ENCODE data around the gene TCERG1L.
"Not testable (repeated sequence)": the region's sequence is repeated elsewhere in the genome, so short reads cannot be mapped to it uniquely, and the experiment has no call there.

The TCERG1L gene

GRCh38 chr10:131111471-131112080, 199.9 kb downstream of the TCERG1L start:
- Histone ChIP-seq H3K4me3 (ENCODE audit: low read depth in 1 of 2, low read length in 2 of 2) (no peak overlapping the region), H3K27me3 (ENCODE audit: low read depth, low read length) (no peaks in the 10 kb centered on the region), H3K27ac (ENCODE audit: low read length) (no peak overlapping the region), H3K36me3 (ENCODE audit: control insufficient read depth in 1 of 2, insufficient read depth in 2 of 2, low read length in 2 of 2) (no peaks in the 10 kb centered on the region), H3K4me1 (ENCODE audit: control insufficient read depth in 1 of 2, insufficient read depth in 2 of 2, low read length in 2 of 2) (no peaks in the 10 kb centered on the region), H3K9me3 (ENCODE audit: control insufficient read depth in 1 of 2, low read length in 2 of 2) (no peaks in the 10 kb centered on the region)

GRCh38 chr10:131111007-131111406, 200.5 kb downstream of the TCERG1L start:
- no peak overlapping the region for H3K27ac ChIP-seq (ENCODE audit: low read length)
- no peaks in the 10 kb centered on the region for H3K36me3 ChIP-seq (ENCODE audit: control insufficient read depth in 1 of 2, insufficient read depth in 2 of 2, low read length in 2 of 2)
- H3K9me3 ChIP-seq (ENCODE audit: control insufficient read depth in 1 of 2, low read length in 2 of 2): peaks cover 0 to 2% of the 10 kb centered on the region in 2 donors
- H3K27me3 ChIP-seq (ENCODE audit: low read depth, low read length): no peaks in the 10 kb centered on the region
- H3K4me1 ChIP-seq (ENCODE audit: control insufficient read depth in 1 of 2, insufficient read depth in 2 of 2, low read length in 2 of 2): no peaks in the 10 kb centered on the region
- no peak overlapping the region for H3K4me3 ChIP-seq (ENCODE audit: low read depth in 1 of 2, low read length in 2 of 2)

GRCh38 chr10:131110241-131110783, 201.2 kb downstream of the TCERG1L start:
- Histone ChIP-seq H3K27ac (ENCODE audit: low read length) (no peak overlapping the region), H3K4me1 (ENCODE audit: control insufficient read depth in 1 of 2, insufficient read depth in 2 of 2, low read length in 2 of 2) (no peaks in the 10 kb centered on the region), H3K27me3 (ENCODE audit: low read depth, low read length) (no peaks in the 10 kb centered on the region), H3K4me3 (ENCODE audit: low read depth in 1 of 2, low read length in 2 of 2) (no peak overlapping the region), H3K9me3 (ENCODE audit: control insufficient read depth in 1 of 2, low read length in 2 of 2) (peaks cover 0 to 3% of the 10 kb centered on the region in 2 donors), H3K36me3 (ENCODE audit: control insufficient read depth in 1 of 2, insufficient read depth in 2 of 2, low read length in 2 of 2) (no peaks in the 10 kb centered on the region)

GRCh38 chr10:131109726-131110125, 201.8 kb downstream of the TCERG1L start:
- Histone ChIP-seq H3K4me3 (ENCODE audit: low read depth in 1 of 2, low read length in 2 of 2) (no peak overlapping the region), H3K4me1 (ENCODE audit: control insufficient read depth in 1 of 2, insufficient read depth in 2 of 2, low read length in 2 of 2) (no peaks in the 10 kb centered on the region), H3K27me3 (ENCODE audit: low read depth, low read length) (no peaks in the 10 kb centered on the region), H3K36me3 (ENCODE audit: control insufficient read depth in 1 of 2, insufficient read depth in 2 of 2, low read length in 2 of 2) (no peaks in the 10 kb centered on the region), H3K27ac (ENCODE audit: low read length) (no peak overlapping the region), H3K9me3 (ENCODE audit: control insufficient read depth in 1 of 2, low read length in 2 of 2) (peaks cover 0 to 3% of the 10 kb centered on the region in 2 donors)

- Histone ChIP-seq H3K27ac (ENCODE audit: low read length) (no peak overlapping the region), H3K36me3 (ENCODE audit: control insufficient read depth in 1 of 2, insufficient read depth in 2 of 2, low read length in 2 of 2) (no peaks in the 10 kb centered on the region), H3K9me3 (ENCODE audit: control insufficient read depth in 1 of 2, low read length in 2 of 2) (peaks cover 0 to 3% of the 10 kb centered on the region in 2 donors), H3K4me1 (ENCODE audit: control insufficient read depth in 1 of 2, insufficient read depth in 2 of 2, low read length in 2 of 2) (no peaks in the 10 kb centered on the region), H3K4me3 (ENCODE audit: low read depth in 1 of 2, low read length in 2 of 2) (no peak overlapping the region), H3K27me3 (ENCODE audit: low read depth, low read length) (no peaks in the 10 kb centered on the region)
These were observed 202.2 kb downstream of the TCERG1L start for GRCh38 chr10:131109291-131109690.

GRCh38 chr10:131107970-131108369, 203.6 kb downstream of the TCERG1L start:
- Histone ChIP-seq H3K27me3 (ENCODE audit: low read depth, low read length) (no peaks in the 10 kb centered on the region), H3K4me3 (ENCODE audit: low read depth in 1 of 2, low read length in 2 of 2) (no peak overlapping the region), H3K36me3 (ENCODE audit: control insufficient read depth in 1 of 2, insufficient read depth in 2 of 2, low read length in 2 of 2) (no peaks in the 10 kb centered on the region), H3K4me1 (ENCODE audit: control insufficient read depth in 1 of 2, insufficient read depth in 2 of 2, low read length in 2 of 2) (no peaks in the 10 kb centered on the region), H3K9me3 (ENCODE audit: control insufficient read depth in 1 of 2, low read length in 2 of 2) (peaks cover 0 to 3% of the 10 kb centered on the region in 2 donors), H3K27ac (ENCODE audit: low read length) (no peak overlapping the region)

GRCh38 chr10:131102676-131103075, 208.8 kb downstream of the TCERG1L start:
- H3K4me1 ChIP-seq (ENCODE audit: control insufficient read depth in 1 of 2, insufficient read depth in 2 of 2, low read length in 2 of 2): no peaks in the 10 kb centered on the region
- peaks cover 0 to 3% of the 10 kb centered on the region in 2 donors for H3K9me3 ChIP-seq (ENCODE audit: control insufficient read depth in 1 of 2, low read length in 2 of 2)
- no peaks in the 10 kb centered on the region for H3K27me3 ChIP-seq (ENCODE audit: low read depth, low read length)
- no peaks in the 10 kb centered on the region for H3K36me3 ChIP-seq (ENCODE audit: control insufficient read depth in 1 of 2, insufficient read depth in 2 of 2, low read length in 2 of 2)
- H3K27ac ChIP-seq (ENCODE audit: low read length): no peak overlapping the region
- H3K4me3 ChIP-seq (ENCODE audit: low read depth in 1 of 2, low read length in 2 of 2): no peak overlapping the region

- Histone ChIP-seq H3K36me3 (ENCODE audit: control insufficient read depth in 1 of 2, insufficient read depth in 2 of 2, low read length in 2 of 2) (no peaks in the 10 kb centered on the region), H3K9me3 (ENCODE audit: control insufficient read depth in 1 of 2, low read length in 2 of 2) (peaks cover 0 to 3% of the 10 kb centered on the region in 2 donors), H3K4me3 (ENCODE audit: low read depth in 1 of 2, low read length in 2 of 2) (no peak overlapping the region), H3K4me1 (ENCODE audit: control insufficient read depth in 1 of 2, insufficient read depth in 2 of 2, low read length in 2 of 2) (no peaks in the 10 kb centered on the region), H3K27me3 (ENCODE audit: low read depth, low read length) (no peaks in the 10 kb centered on the region), H3K27ac (ENCODE audit: low read length) (no peak overlapping the region)
These were observed 209.4 kb downstream of the TCERG1L start for GRCh38 chr10:131102147-131102546.

- H3K36me3 ChIP-seq (ENCODE audit: control insufficient read depth in 1 of 2, insufficient read depth in 2 of 2, low read length in 2 of 2); H3K4me1 ChIP-seq (ENCODE audit: control insufficient read depth in 1 of 2, insufficient read depth in 2 of 2, low read length in 2 of 2); H3K4me3 ChIP-seq (ENCODE audit: low read depth in 1 of 2, low read length in 2 of 2); H3K9me3 ChIP-seq (ENCODE audit: control insufficient read depth in 1 of 2, low read length in 2 of 2); H3K27me3 ChIP-seq (ENCODE audit: low read depth, low read length); H3K27ac ChIP-seq (ENCODE audit: low read length): not testable (repeated sequence)
These were observed 210.8 kb downstream of the TCERG1L start for GRCh38 chr10:131100418-131101410.

- Histone ChIP-seq H3K27me3 (ENCODE audit: low read depth, low read length) (no peaks in the 10 kb centered on the region), H3K9me3 (ENCODE audit: control insufficient read depth in 1 of 2, low read length in 2 of 2) (no peaks in the 10 kb centered on the region), H3K4me3 (ENCODE audit: low read depth in 1 of 2, low read length in 2 of 2) (no peak overlapping the region), H3K4me1 (ENCODE audit: control insufficient read depth in 1 of 2, insufficient read depth in 2 of 2, low read length in 2 of 2) (no peaks in the 10 kb centered on the region), H3K27ac (ENCODE audit: low read length) (no peak overlapping the region), H3K36me3 (ENCODE audit: control insufficient read depth in 1 of 2, insufficient read depth in 2 of 2, low read length in 2 of 2) (no peaks in the 10 kb centered on the region)
These were observed 212.3 kb downstream of the TCERG1L start for GRCh38 chr10:131099028-131099726.

- Histone ChIP-seq H3K9me3 (ENCODE audit: control insufficient read depth in 1 of 2, low read length in 2 of 2) (no peaks in the 10 kb centered on the region), H3K4me3 (ENCODE audit: low read depth in 1 of 2, low read length in 2 of 2) (no peak overlapping the region), H3K27ac (ENCODE audit: low read length) (no peak overlapping the region), H3K27me3 (ENCODE audit: low read depth, low read length) (no peaks in the 10 kb centered on the region), H3K4me1 (ENCODE audit: control insufficient read depth in 1 of 2, insufficient read depth in 2 of 2, low read length in 2 of 2) (no peaks in the 10 kb centered on the region), H3K36me3 (ENCODE audit: control insufficient read depth in 1 of 2, insufficient read depth in 2 of 2, low read length in 2 of 2) (no peaks in the 10 kb centered on the region)
These were observed 213.0 kb downstream of the TCERG1L start for GRCh38 chr10:131098416-131098952.
